Sigmoid colon (tissue), 4 donors: Measurements from ENCODE around the gene ZNF93.

Source experiments
- EP300 ChIP-seq, 4 donors: sonication (generic); formaldehyde crosslinking; IDR thresholded peaks; one replicate each; pipeline ENCODE4 v1.6.1; 2017; ENCODE audit warnings: antibody characterized with exemption in 4 of 4
- TF ChIP-seq, protein P1 (sequence below), 4 experiments: fragments of 450-650 bp in 3 of 4; fragments of 200-600 bp in 1 of 4; IDR thresholded peaks; one replicate each; pipeline ENCODE4 v1.5.1; 2016 to 2019; ENCODE audit warnings: antibody characterized with exemption in 4 of 4, mild to moderate bottlenecking in 3 of 4, moderate library complexity in 2 of 4

- TF ChIP-seq, protein P1, sequence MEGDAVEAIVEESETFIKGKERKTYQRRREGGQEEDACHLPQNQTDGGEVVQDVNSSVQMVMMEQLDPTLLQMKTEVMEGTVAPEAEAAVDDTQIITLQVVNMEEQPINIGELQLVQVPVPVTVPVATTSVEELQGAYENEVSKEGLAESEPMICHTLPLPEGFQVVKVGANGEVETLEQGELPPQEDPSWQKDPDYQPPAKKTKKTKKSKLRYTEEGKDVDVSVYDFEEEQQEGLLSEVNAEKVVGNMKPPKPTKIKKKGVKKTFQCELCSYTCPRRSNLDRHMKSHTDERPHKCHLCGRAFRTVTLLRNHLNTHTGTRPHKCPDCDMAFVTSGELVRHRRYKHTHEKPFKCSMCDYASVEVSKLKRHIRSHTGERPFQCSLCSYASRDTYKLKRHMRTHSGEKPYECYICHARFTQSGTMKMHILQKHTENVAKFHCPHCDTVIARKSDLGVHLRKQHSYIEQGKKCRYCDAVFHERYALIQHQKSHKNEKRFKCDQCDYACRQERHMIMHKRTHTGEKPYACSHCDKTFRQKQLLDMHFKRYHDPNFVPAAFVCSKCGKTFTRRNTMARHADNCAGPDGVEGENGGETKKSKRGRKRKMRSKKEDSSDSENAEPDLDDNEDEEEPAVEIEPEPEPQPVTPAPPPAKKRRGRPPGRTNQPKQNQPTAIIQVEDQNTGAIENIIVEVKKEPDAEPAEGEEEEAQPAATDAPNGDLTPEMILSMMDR (IDR thresholded peaks at IDR 0.05) = no peak
- no peak for TF ChIP-seq EP300 (IDR thresholded peaks at IDR 0.05)
Observed at GRCh38 chr19:19943848-19944582, 43.3 kb downstream of the ZNF93 start.
